ENCODE measurements around the gene R3HDM1.

DNA sequence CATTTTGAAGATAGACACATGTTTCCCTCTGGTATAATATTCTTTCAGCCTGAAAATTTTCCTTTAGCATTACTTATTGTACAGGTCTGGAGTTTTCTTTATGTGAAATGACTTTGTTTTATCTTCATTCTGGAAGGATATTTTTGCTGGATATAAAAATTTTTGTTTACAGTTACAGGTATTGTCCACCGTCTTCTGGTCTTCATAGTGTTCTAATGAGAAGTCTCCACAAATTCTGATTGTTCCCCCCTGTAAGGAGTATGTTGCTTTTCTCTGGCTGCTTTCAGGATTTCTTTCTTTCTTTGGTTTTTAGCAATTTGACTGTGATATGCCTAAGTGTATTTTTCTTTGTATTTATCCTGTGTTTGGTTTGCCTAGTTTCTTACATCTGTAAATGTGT lies 225.4 kb downstream of the R3HDM1 start:
- TF ChIP-seq, protein P1, sequence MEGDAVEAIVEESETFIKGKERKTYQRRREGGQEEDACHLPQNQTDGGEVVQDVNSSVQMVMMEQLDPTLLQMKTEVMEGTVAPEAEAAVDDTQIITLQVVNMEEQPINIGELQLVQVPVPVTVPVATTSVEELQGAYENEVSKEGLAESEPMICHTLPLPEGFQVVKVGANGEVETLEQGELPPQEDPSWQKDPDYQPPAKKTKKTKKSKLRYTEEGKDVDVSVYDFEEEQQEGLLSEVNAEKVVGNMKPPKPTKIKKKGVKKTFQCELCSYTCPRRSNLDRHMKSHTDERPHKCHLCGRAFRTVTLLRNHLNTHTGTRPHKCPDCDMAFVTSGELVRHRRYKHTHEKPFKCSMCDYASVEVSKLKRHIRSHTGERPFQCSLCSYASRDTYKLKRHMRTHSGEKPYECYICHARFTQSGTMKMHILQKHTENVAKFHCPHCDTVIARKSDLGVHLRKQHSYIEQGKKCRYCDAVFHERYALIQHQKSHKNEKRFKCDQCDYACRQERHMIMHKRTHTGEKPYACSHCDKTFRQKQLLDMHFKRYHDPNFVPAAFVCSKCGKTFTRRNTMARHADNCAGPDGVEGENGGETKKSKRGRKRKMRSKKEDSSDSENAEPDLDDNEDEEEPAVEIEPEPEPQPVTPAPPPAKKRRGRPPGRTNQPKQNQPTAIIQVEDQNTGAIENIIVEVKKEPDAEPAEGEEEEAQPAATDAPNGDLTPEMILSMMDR (IDR thresholded peaks at IDR 0.05) = no peak
- no peak for TF ChIP-seq POLR2A (IDR thresholded peaks at IDR 0.05)
